Body of pancreas (tissue), 4 donors: ENCODE results near the gene ATP8A2. TPM values are rescaled to one million over a fixed set of nuclear protein-coding genes. Genes with fewer than 3 reads are reported as not detected.

Source experiments
- ATAC-seq: fragments of 150-250 bp; one replicate; pipeline ENCODE4 v1.9.1; 2016
- DNase-seq, 4 donors: peaks; one replicate each; pipeline ENCODE4 v3.0.0-alpha.2; 2019
- H3K27ac ChIP-seq, 4 donors: fragments of 200-600 bp; sonication (generic); 1 replicate in 3 of 4; 2 replicates in 1 of 4; pipeline versions ENCODE4 v1.5.1 to v1.6.1; 2016 to 2019; ENCODE audit warnings: mild to moderate bottlenecking in 1 of 4, mixed read lengths in 1 of 4, moderate library complexity in 1 of 4
- H3K27me3 ChIP-seq, 2 donors: fragments of 200-600 bp; sonication (generic); one replicate each; pipeline ENCODE4 v1.6.0; 2016; ENCODE audit warnings: mild to moderate bottlenecking in 1 of 2
- H3K36me3 ChIP-seq, 2 donors: fragments of 200-600 bp; sonication (generic); replicated peaks in 1 of 2; 2 replicates each; pipeline ENCODE4 v1.5.1; 2016; ENCODE audit warnings: low read depth in 2 of 2; ENCODE audit not compliant: insufficient read depth in 1 of 2
- H3K4me1 ChIP-seq: fragments of 200-600 bp; sonication (generic); one replicate; pipeline ENCODE4 v1.6.0; 2016
- H3K4me3 ChIP-seq, 2 donors: fragments of 200-600 bp; sonication (generic); 1 replicate in 1 of 2; 2 replicates in 1 of 2; pipeline ENCODE4 v1.5.1; 2016 to 2019
- H3K9me3 ChIP-seq, 3 donors: fragments of 200-600 bp; sonication (generic); 1 replicate in 2 of 3; 2 replicates in 1 of 3; pipeline ENCODE4 v1.5.1; 2016
- POLR2A ChIP-seq, 3 donors: fragments of 450-650 bp; IDR thresholded peaks; one replicate each; pipeline ENCODE4 v1.6.1; 2016; ENCODE audit warnings: antibody characterized with exemption in 3 of 3, mild to moderate bottlenecking in 2 of 3
- WGBS, 2 donors: methylation state at CpG; one replicate each; pipeline ENCODE4 v1.1.5; 2017; 5-methylcytosine and 5-hydroxymethylcytosine counted together
- intact Hi-C: fragments of 100-400 bp; cut with DNase I; formaldehyde crosslinking; loops from one replicate; pipeline ENCODE4 v1.15.1; 2023
- total RNA-seq, 2 donors: library from RNA; depleted of rRNA; stranded (reverse); fragments of >200 nt; gene quantifications; one replicate each; pipeline ENCODE4 v1.1.0, GENCODE V29; 2016
- TF ChIP-seq, protein P1 (sequence below), 7 experiments: fragments of 450-650 bp in 4 of 7; fragments of 200-600 bp in 3 of 7; sonication (generic) in 3 of 7; IDR thresholded peaks; one replicate each; pipeline ENCODE4 v1.5.1; 2016 to 2019; ENCODE audit warnings: antibody characterized with exemption in 7 of 7

Gene ATP8A2
- total RNA-seq, 2 donors from 2014 or later: under 0.01 TPM; not detected in 1

- peak in 1 of 4 donors; percentile 11 for DNase-seq
- Histone ChIP-seq H3K27me3 (no peaks in the 10 kb centered on the region), H3K4me1 (no peaks in the 10 kb centered on the region), H3K4me3 (no peak overlapping the region), H3K36me3 (no peaks in the 10 kb centered on the region), H3K27ac (no peak overlapping the region), H3K9me3 (no peaks in the 10 kb centered on the region)
- 27 to 28% methylated on average over 4 of the region's 4 CpGs for whole genome bisulfite sequencing, 2 donors
- no peak for ATAC-seq
- TF ChIP-seq, protein P1, sequence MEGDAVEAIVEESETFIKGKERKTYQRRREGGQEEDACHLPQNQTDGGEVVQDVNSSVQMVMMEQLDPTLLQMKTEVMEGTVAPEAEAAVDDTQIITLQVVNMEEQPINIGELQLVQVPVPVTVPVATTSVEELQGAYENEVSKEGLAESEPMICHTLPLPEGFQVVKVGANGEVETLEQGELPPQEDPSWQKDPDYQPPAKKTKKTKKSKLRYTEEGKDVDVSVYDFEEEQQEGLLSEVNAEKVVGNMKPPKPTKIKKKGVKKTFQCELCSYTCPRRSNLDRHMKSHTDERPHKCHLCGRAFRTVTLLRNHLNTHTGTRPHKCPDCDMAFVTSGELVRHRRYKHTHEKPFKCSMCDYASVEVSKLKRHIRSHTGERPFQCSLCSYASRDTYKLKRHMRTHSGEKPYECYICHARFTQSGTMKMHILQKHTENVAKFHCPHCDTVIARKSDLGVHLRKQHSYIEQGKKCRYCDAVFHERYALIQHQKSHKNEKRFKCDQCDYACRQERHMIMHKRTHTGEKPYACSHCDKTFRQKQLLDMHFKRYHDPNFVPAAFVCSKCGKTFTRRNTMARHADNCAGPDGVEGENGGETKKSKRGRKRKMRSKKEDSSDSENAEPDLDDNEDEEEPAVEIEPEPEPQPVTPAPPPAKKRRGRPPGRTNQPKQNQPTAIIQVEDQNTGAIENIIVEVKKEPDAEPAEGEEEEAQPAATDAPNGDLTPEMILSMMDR (IDR thresholded peaks at IDR 0.05): no peak
- TF ChIP-seq POLR2A (IDR thresholded peaks at IDR 0.05): no peak
- intact Hi-C loops: no loop called here
Observed at GRCh38 chr13:25910243-25910642, 538.5 kb downstream of the ATP8A2 start.

DNA sequence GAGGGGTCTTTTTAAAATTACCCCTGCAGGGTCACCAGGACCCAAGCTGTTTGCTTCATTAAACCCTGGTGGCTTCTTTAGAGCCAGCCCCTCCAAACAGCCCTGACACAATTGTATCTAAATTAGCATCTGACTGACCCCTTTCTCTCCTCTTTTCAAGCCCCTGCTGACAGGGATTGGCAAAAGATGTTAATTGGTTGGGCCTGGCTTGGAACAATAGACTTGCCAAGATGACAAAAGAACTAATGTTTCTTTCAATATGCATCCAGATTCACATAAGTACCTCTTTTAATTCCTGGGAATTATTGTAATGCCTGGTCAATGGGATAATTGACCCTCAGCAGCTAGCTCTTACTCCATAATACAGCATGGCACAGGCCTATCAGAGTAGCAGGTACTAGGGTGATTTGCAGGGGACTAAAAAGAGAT lies 539.2 kb downstream of the ATP8A2 start:
- ATAC-seq (no peak), DNase-seq (no peak)
- no peaks in the 10 kb centered on the region for H3K27me3 ChIP-seq
- no peaks in the 10 kb centered on the region for H3K36me3 ChIP-seq
- H3K9me3 ChIP-seq: no peaks in the 10 kb centered on the region
- no peak overlapping the region for H3K27ac ChIP-seq
- no peak for TF ChIP-seq POLR2A (IDR thresholded peaks at IDR 0.05)
- TF ChIP-seq, protein P1 (IDR thresholded peaks at IDR 0.05): no peak
- no peak overlapping the region for H3K4me3 ChIP-seq
- no peaks in the 10 kb centered on the region for H3K4me1 ChIP-seq
- intact Hi-C loops: no loop called here

- no peaks in the 10 kb centered on the region for H3K4me1 ChIP-seq
- intact Hi-C loops: no loop called here
- H3K36me3 ChIP-seq: no peaks in the 10 kb centered on the region
- TF ChIP-seq, protein P1 (IDR thresholded peaks at IDR 0.05): no peak
- no peak for TF ChIP-seq POLR2A (IDR thresholded peaks at IDR 0.05)
- H3K4me3 ChIP-seq: no peak overlapping the region
- 73 to 82% methylated on average over 4 of the region's 4 CpGs for WGBS, 2 donors
- DNase-seq (no peak), ATAC-seq (no peak)
- H3K27me3 ChIP-seq: no peaks in the 10 kb centered on the region
- H3K27ac ChIP-seq: no peak overlapping the region
- no peaks in the 10 kb centered on the region for H3K9me3 ChIP-seq
Observed at GRCh38 chr13:25912961-25913360, 541.2 kb downstream of the ATP8A2 start.

DNA sequence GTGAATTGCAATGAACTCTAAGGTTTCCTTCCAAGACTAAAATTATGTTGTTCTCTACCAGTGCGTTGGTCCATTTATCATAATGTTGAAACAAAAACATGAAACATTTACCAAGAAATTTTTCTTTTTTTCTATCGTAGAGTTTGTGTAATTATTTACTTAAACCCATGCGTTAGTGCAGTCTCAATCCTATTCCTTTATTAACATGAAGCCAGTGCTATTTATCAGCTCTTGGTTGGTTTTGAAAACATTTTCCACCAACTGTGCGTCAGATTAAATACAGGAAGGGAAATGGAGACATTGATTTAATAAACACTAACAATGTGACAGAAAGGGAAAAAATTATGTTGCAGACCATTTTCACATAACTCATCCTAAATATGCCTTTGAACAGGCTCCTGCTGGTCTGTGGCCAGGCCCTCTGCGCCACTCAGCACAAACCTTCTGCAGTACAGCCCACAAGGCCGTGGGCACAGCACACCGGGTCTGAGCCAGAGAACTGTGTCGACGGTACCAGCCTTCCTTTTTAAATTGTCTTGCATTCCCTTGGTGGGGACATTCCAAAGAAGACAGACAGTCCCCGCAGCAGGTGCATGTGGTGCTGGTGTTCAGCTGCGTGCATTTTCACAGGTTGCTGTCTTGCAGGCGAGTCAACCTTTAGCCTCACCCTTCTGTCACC lies 544.2 kb downstream of the ATP8A2 start:
- Histone ChIP-seq H3K9me3 (no peaks in the 10 kb centered on the region), H3K4me1 (no peaks in the 10 kb centered on the region), H3K36me3 (no peaks in the 10 kb centered on the region), H3K27me3 (no peaks in the 10 kb centered on the region), H3K27ac (no peak overlapping the region), H3K4me3 (no peak overlapping the region)
- ATAC-seq: no peak
- TF ChIP-seq POLR2A (IDR thresholded peaks at IDR 0.05): no peak
- TF ChIP-seq, protein P1 (IDR thresholded peaks at IDR 0.05): no peak
- intact Hi-C loops: no loop called here
- WGBS, 2 donors: 45 to 47% methylated on average over 12 of the region's 12 CpGs
- DNase-seq: peak in 1 of 4 donors; percentile 10

DNA sequence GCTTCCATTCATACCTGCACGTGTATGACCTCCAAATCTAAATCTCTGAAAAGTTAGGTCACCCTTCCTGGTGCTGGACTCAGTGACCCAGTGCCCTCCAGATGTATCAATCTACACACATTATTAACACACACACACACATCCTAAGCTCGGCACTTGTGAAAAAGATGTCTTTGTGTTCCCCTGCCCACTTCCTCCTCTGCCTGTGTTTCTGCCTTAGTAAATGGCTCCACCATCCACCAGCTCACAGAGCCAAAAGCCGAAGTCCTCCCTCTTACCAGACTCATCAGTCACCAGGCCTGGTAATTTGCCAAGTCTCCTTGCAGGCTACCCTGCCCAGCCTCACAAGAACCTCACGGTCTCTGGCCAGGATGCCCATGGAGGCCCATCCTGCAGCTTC lies 548.5 kb downstream of the ATP8A2 start:
- no peaks in the 10 kb centered on the region for H3K4me1 ChIP-seq
- ATAC-seq: no peak
- intact Hi-C loops: no loop called here
- no peak for TF ChIP-seq POLR2A (IDR thresholded peaks at IDR 0.05)
- TF ChIP-seq, protein P1 (IDR thresholded peaks at IDR 0.05): no peak
- H3K27me3 ChIP-seq: no peaks in the 10 kb centered on the region
- 62 to 71% methylated on average over 4 of the region's 4 CpGs for WGBS, 2 donors
- H3K9me3 ChIP-seq: no peaks in the 10 kb centered on the region
- no peak for DNase-seq
- no peak overlapping the region for H3K27ac ChIP-seq
- H3K36me3 ChIP-seq: no peaks in the 10 kb centered on the region
- H3K4me3 ChIP-seq: no peak overlapping the region
